Vagina (tissue), 2 donors: ENCODE data around the gene DYRK1A. TPM values are rescaled to one million over a fixed set of nuclear protein-coding genes. Genes with fewer than 3 reads are reported as not detected.

ENCODE experiments used
- DNase-seq, 2 donors: peaks; one replicate each; pipeline ENCODE4 v3.0.0-alpha.2; 2017; ENCODE audit errors: extremely low spot score in 2 of 2
- H3K27ac ChIP-seq: fragments of 200-600 bp; sonication (generic); one replicate; pipeline ENCODE4 v1.5.1; 2019
- H3K27me3 ChIP-seq: fragments of 200-600 bp; sonication (generic); one replicate; pipeline ENCODE4 v1.5.1; 2019
- H3K36me3 ChIP-seq, 2 donors: fragments of 200-600 bp; sonication (generic); one replicate each; pipeline ENCODE4 v1.5.1; 2017 to 2019
- H3K4me1 ChIP-seq: fragments of 200-600 bp; sonication (generic); one replicate; pipeline ENCODE4 v1.5.1; 2019
- H3K4me3 ChIP-seq, 2 donors: fragments of 200-600 bp; sonication (generic); 1 replicate in 1 of 2; 2 replicates in 1 of 2; pipeline ENCODE4 v1.5.1; 2016 to 2019
- H3K9me3 ChIP-seq: fragments of 200-600 bp; sonication (generic); one replicate; pipeline ENCODE4 v1.5.1; 2019
- POLR2A ChIP-seq, 2 donors: fragments of 450-650 bp; IDR thresholded peaks; one replicate each; pipeline ENCODE4 v1.6.1; 2017; ENCODE audit warnings: antibody characterized with exemption in 2 of 2, mild to moderate bottlenecking in 2 of 2, moderate library complexity in 2 of 2
- POLR2AphosphoS5 ChIP-seq, 2 donors: sonication (generic); formaldehyde crosslinking; IDR thresholded peaks; one replicate each; pipeline ENCODE4 v1.9.0; 2017; ENCODE audit warnings: antibody characterized with exemption in 2 of 2, mild to moderate bottlenecking in 2 of 2, low read depth in 1 of 2; ENCODE audit not compliant: insufficient read depth in 1 of 2
- intact Hi-C: fragments of 100-400 bp; cut with DNase I; formaldehyde crosslinking; loops from one replicate; pipeline ENCODE4 v1.15.1; 2023
- total RNA-seq: library from RNA; depleted of rRNA; stranded (reverse); fragments of >200 nt; gene quantifications from one replicate; pipeline ENCODE4 v1.2.3, GENCODE V29; 2016
- TF ChIP-seq, protein P1 (sequence below), 3 experiments: fragments of 450-650 bp in 2 of 3; fragments of 200-600 bp in 1 of 3; sonication (generic) in 1 of 3; IDR thresholded peaks; one replicate each; pipeline ENCODE4 v1.5.1; 2017 to 2019; ENCODE audit warnings: antibody characterized with exemption in 3 of 3, mild to moderate bottlenecking in 2 of 3, moderate library complexity in 2 of 3

DYRK1A gene
- total RNA-seq, 1 donor from 2014 or later: 78.1 TPM

DNA sequence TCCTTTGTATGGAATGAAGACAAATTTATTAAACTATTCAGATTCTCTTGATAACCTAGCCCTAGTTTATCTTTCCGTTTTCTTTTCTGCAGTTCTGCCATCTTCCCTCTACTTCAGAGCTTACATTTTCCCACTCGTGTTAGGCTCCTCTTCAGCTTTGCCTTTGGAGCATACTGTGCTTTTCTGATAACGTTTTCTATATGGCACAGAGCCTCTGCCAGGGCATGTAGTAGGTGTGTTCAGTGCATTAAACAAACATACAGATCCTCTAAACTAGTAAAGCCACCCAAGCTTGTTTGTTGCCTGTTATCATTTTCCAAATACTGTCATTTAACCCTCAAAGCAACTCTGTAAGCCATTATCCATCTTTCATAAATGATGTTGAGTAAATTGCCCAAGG is 25.1 kb downstream of the DYRK1A start:
- H3K4me1 ChIP-seq: peaks cover 96% of the 10 kb centered on the region
- TF ChIP-seq POLR2AphosphoS5 (IDR thresholded peaks at IDR 0.05; ENCODE audit: insufficient read depth in 1 of 2, low read depth in 1 of 2) (no peak), POLR2A (IDR thresholded peaks at IDR 0.05) (no peak)
- TF ChIP-seq, protein P1, sequence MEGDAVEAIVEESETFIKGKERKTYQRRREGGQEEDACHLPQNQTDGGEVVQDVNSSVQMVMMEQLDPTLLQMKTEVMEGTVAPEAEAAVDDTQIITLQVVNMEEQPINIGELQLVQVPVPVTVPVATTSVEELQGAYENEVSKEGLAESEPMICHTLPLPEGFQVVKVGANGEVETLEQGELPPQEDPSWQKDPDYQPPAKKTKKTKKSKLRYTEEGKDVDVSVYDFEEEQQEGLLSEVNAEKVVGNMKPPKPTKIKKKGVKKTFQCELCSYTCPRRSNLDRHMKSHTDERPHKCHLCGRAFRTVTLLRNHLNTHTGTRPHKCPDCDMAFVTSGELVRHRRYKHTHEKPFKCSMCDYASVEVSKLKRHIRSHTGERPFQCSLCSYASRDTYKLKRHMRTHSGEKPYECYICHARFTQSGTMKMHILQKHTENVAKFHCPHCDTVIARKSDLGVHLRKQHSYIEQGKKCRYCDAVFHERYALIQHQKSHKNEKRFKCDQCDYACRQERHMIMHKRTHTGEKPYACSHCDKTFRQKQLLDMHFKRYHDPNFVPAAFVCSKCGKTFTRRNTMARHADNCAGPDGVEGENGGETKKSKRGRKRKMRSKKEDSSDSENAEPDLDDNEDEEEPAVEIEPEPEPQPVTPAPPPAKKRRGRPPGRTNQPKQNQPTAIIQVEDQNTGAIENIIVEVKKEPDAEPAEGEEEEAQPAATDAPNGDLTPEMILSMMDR (IDR thresholded peaks at IDR 0.05): no peak

DNA sequence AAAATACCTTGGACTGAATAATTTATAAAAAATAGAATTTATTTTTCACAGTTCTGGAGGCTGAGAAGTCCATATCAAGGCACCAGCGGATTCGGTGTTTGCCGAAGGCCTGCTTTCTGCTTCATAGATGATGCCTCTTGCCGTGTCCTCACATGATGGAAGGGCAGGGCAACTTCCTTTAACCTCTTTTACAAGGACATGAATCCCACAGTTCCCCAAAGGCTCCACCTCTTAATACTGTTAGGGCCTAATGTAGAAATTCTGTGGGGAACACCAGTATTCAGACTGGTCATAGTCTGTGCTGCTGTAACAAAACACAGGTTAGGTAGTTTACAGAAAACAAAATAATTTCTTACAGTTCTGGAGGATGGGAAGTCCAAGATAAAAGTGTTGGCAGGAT is 25.9 kb downstream of the DYRK1A start:
- Histone ChIP-seq H3K9me3 (no peaks in the 10 kb centered on the region), H3K4me3 (no peak overlapping the region), H3K27me3 (no peaks in the 10 kb centered on the region), H3K4me1 (peaks cover 96% of the 10 kb centered on the region), H3K27ac (no peak overlapping the region), H3K36me3 (no peaks in the 10 kb centered on the region)
- intact Hi-C loops: no loop called here
- no peak for DNase-seq
- TF ChIP-seq, protein P1 (IDR thresholded peaks at IDR 0.05): no peak
- TF ChIP-seq POLR2AphosphoS5 (IDR thresholded peaks at IDR 0.05; ENCODE audit: insufficient read depth in 1 of 2, low read depth in 1 of 2) (no peak), POLR2A (IDR thresholded peaks at IDR 0.05) (no peak)

More for the DNA sequence above, 25.1 kb downstream of the DYRK1A start:
- H3K9me3 ChIP-seq: no peaks in the 10 kb centered on the region
- no peak for DNase-seq
- no peaks in the 10 kb centered on the region for H3K27me3 ChIP-seq
- H3K36me3 ChIP-seq: no peaks in the 10 kb centered on the region
- H3K27ac ChIP-seq: no peak overlapping the region
- H3K4me3 ChIP-seq: no peak overlapping the region
- intact Hi-C loops: no loop called here

DNA sequence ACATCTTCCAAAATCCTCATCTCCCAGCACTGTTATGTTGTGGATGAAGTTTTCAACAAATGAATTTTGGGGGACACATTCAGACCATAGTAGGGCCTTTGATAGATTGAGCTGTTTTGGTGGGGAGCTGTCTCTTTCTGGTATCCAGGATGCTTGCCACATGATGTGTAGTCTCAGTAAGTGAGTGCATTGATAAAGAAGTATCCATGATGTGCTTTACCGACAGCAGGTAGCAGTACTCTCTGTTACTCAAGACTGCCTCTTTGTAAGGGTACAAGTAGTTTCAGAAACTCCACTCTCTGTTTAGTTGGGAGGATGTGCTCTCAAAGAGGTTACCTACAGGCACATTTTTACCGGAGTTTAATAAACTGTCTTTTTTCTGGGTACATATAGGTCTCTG is 26.5 kb downstream of the DYRK1A start:
- intact Hi-C loops: no loop called here
- TF ChIP-seq, protein P1 (IDR thresholded peaks at IDR 0.05): no peak
- TF ChIP-seq POLR2A (IDR thresholded peaks at IDR 0.05): no peak
- TF ChIP-seq POLR2AphosphoS5 (IDR thresholded peaks at IDR 0.05; ENCODE audit: insufficient read depth in 1 of 2, low read depth in 1 of 2): no peak
- no peaks in the 10 kb centered on the region for H3K27me3 ChIP-seq
- H3K36me3 ChIP-seq: no peaks in the 10 kb centered on the region
- no peak overlapping the region for H3K4me3 ChIP-seq
- no peak overlapping the region for H3K27ac ChIP-seq
- H3K4me1 ChIP-seq: peaks cover 96% of the 10 kb centered on the region
- no peaks in the 10 kb centered on the region for H3K9me3 ChIP-seq
- DNase-seq: no peak

DNA sequence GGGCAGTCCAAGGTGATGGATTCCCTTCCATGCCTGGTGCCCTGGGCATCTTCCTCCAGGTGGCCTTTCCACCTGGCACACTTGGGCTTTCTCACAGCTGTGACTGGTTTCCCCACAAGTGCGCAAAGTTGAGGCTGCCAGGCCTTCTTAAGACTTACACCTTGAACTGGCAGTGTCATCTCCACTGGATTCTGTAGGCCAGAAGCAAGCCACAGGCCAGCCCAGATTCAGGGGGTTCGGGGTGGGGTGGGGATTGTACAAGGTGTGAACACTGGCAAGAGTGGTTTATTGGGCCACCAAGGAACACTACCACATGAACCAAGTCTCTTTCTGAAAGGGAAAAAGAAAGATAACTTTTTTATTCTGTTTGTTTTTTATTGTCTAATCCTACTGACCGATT is 27.2 kb downstream of the DYRK1A start:
- no peak for TF ChIP-seq POLR2AphosphoS5 (IDR thresholded peaks at IDR 0.05; ENCODE audit: insufficient read depth in 1 of 2, low read depth in 1 of 2)
- no peak for TF ChIP-seq POLR2A (IDR thresholded peaks at IDR 0.05)
- TF ChIP-seq, protein P1 (IDR thresholded peaks at IDR 0.05): no peak
- Histone ChIP-seq H3K4me3 (no peak overlapping the region), H3K36me3 (no peaks in the 10 kb centered on the region), H3K4me1 (peaks cover 96% of the 10 kb centered on the region), H3K9me3 (no peaks in the 10 kb centered on the region), H3K27me3 (no peaks in the 10 kb centered on the region), H3K27ac (no peak overlapping the region)
- no peak for DNase-seq
- intact Hi-C loops: no loop called here

DNA sequence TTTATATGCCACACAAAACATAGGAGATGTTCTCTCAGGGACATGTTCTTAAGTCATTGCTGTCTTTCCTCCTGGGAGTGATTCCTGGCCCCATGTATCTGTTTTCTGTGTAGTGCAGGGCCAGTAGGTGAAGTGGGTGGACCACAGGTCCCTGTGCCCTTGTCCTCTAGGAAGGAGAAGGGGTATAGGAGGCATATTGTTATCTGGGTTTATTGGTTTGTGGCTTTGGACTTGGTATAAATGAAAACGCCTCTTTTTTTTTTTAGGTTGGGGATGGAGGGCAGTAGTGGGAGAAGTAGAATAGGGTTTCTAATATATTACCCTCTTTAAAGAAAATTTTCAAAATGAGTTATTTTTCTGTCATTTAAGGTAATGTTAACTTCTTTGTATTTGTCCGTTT is 29.4 kb downstream of the DYRK1A start:
- H3K4me3 ChIP-seq: no peak overlapping the region
- no peak overlapping the region for H3K27ac ChIP-seq
- no peaks in the 10 kb centered on the region for H3K9me3 ChIP-seq
- no peak for DNase-seq
- H3K36me3 ChIP-seq: no peaks in the 10 kb centered on the region
- TF ChIP-seq POLR2AphosphoS5 (IDR thresholded peaks at IDR 0.05; ENCODE audit: insufficient read depth in 1 of 2, low read depth in 1 of 2): no peak
- TF ChIP-seq, protein P1 (IDR thresholded peaks at IDR 0.05): no peak
- TF ChIP-seq POLR2A (IDR thresholded peaks at IDR 0.05): no peak
- H3K27me3 ChIP-seq: no peaks in the 10 kb centered on the region
- intact Hi-C loops: no loop called here
- H3K4me1 ChIP-seq: peaks cover 88% of the 10 kb centered on the region
